ENCODE measurements around the gene HK3.

Gene HK3

DNA sequence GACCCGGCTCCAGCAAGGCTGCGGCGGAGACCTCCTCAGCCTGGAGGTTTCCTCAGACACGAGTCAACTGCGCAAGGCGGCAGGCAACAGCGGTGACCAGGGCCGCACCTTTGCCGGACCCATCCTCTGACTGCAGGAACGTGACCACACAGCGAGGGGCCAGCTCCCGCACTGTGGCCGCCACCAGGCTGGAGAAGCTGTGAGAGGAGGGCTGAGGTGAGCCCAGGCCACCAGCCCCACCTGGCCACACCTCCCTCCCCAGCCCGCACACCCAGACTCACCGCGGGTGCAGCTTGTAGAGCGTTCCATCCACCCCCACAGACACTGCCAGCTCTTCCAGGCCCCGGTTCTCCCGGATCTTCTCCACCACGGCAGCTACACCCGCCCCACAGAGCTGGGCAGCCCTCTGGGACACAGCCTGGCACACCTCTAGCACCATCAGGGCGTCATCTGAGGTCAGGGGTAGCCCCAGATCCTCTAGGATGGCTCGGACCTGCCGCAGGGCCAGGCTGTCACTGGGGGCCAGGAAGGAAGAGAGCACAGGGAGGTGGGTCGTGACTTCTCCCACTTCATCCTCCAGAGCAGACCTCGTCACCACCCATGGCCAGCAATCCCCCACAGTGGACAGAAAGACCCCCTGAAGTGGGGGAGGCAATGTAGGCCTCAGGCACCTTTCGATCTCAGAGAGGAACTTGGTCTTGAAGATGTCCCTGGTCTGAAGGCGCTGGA lies 18.0 kb downstream of the HK3 start:
- TF ChIP-seq, protein P1, sequence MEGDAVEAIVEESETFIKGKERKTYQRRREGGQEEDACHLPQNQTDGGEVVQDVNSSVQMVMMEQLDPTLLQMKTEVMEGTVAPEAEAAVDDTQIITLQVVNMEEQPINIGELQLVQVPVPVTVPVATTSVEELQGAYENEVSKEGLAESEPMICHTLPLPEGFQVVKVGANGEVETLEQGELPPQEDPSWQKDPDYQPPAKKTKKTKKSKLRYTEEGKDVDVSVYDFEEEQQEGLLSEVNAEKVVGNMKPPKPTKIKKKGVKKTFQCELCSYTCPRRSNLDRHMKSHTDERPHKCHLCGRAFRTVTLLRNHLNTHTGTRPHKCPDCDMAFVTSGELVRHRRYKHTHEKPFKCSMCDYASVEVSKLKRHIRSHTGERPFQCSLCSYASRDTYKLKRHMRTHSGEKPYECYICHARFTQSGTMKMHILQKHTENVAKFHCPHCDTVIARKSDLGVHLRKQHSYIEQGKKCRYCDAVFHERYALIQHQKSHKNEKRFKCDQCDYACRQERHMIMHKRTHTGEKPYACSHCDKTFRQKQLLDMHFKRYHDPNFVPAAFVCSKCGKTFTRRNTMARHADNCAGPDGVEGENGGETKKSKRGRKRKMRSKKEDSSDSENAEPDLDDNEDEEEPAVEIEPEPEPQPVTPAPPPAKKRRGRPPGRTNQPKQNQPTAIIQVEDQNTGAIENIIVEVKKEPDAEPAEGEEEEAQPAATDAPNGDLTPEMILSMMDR (IDR thresholded peaks at IDR 0.05; ENCODE audit: control insufficient read depth, insufficient read depth, low read depth, low read length, missing control alignments): no peak
- no peak for DNase-seq (ENCODE audit: low read depth)

DNA sequence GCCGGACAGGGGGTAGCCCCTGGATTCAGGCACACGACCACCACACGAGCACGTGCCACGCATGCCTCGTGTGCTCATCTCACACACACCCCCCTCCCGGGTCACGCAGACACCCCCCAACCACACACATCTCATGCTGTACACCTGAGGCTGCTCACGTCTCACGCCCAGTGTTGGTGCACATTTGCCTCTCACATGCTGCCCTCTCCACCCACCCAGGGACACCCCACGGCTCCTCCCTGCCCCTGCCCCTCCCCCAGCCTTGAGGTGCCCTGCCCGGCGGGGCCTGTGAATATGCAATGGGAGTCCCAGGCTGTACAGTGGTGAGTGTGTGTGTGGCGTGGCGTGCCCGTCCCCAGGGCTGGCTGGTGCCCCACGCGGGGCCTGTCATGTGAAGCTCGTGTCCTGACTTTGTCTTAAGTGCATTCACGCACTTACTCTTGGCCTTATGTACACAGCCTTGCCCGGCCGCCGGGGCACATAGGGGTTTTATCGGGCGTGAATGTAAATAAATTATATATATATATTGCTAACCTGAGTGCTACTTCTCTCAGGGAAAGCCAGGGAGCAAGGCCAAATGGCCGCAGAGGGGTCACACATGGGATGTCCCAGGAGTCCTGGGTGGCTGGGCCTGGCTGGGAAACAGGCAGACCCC lies 18.7 kb downstream of the HK3 start:
- H3K4me3 ChIP-seq (ENCODE audit: control insufficient read depth, low read depth, low read length): no peak overlapping the region
- TF ChIP-seq, protein P1 (IDR thresholded peaks at IDR 0.05; ENCODE audit: control insufficient read depth, insufficient read depth, low read depth, low read length, missing control alignments): no peak
- no peak for DNase-seq (ENCODE audit: low read depth)

More for the DNA sequence above, 18.0 kb downstream of the HK3 start:
- no peak overlapping the region for H3K4me3 ChIP-seq (ENCODE audit: control insufficient read depth, low read depth, low read length)

GRCh38 chr5:176879663-176880361 lies 19.3 kb downstream of the HK3 start:
- TF ChIP-seq, protein P1 (IDR thresholded peaks at IDR 0.05; ENCODE audit: control insufficient read depth, insufficient read depth, low read depth, low read length, missing control alignments): no peak
- no peak overlapping the region for H3K4me3 ChIP-seq (ENCODE audit: control insufficient read depth, low read depth, low read length)
- DNase-seq (ENCODE audit: low read depth): no peak

DNA sequence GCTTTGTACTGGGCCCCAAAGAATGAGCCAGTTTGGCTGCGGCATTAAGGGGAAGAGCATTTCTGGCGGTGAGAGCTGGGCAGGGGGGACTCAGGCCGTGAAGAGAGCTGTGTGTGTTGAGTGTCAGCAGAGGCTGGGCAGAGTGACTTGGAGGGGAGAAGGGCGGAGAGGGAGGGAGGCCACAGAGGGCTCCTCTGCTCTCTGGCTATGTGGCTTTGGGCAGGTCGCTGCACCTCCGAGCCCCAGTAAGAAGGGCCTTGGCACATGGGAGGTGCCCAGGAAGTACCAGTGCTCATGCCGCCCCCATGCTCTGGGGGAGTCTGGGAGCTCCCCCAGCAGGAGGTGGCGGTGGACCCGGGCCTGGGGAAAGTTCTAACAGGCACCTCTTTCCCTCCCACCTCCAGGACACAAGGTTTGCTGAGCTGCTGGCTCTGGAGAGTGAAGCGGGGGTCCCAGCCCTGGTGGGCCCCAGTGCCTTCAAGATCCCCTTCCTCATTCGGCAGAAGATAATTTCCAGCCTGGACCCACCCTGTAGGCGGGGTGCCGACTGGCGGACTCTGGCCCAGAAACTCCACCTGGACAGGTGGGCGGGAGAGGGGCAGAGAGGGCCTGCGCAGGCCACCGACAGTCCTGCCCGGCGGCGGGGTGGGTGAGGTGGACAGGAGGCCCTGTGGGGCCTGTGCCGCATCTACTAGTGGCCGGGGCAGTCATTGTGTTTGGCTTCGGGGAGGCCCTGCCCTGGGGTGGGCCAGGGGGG lies 20.1 kb downstream of the HK3 start:
- no peak for DNase-seq (ENCODE audit: low read depth)
- H3K4me3 ChIP-seq (ENCODE audit: control insufficient read depth, low read depth, low read length): no peak overlapping the region
- TF ChIP-seq, protein P1 (IDR thresholded peaks at IDR 0.05; ENCODE audit: control insufficient read depth, insufficient read depth, low read depth, low read length, missing control alignments): no peak

- no peak for DNase-seq (ENCODE audit: low read depth)
- no peak overlapping the region for H3K4me3 ChIP-seq (ENCODE audit: control insufficient read depth, low read depth, low read length)
- TF ChIP-seq, protein P1 (IDR thresholded peaks at IDR 0.05; ENCODE audit: control insufficient read depth, insufficient read depth, low read depth, low read length, missing control alignments): no peak
Observed at GRCh38 chr5:176878463-176878862, 20.7 kb downstream of the HK3 start.

GRCh38 chr5:176877793-176878331 lies 21.3 kb downstream of the HK3 start:
- H3K4me3 ChIP-seq (ENCODE audit: control insufficient read depth, low read depth, low read length): no peak overlapping the region
- TF ChIP-seq, protein P1 (IDR thresholded peaks at IDR 0.05; ENCODE audit: control insufficient read depth, insufficient read depth, low read depth, low read length, missing control alignments): no peak
- no peak for DNase-seq (ENCODE audit: low read depth)
